HCT116 (cell line): ENCODE measurements around the gene EEPD1. TPM values are rescaled to one million over a fixed set of nuclear protein-coding genes. Genes with fewer than 3 reads are reported as not detected.

ENCODE experiments used
- ATAC-seq: fragments of 200-7000 bp; cut with Tn5 transposase; 2 replicates; pipeline ENCODE4 v1.9.1; 2020; ENCODE audit warnings: mild to moderate bottlenecking, moderate library complexity
- BruUV-seq: library from RNA; stranded (reverse); fragments of 400-500 nt; replicated peaks from 2 replicates; lab custom pipeline; 2021; lab: Mats Ljungman, UMichigan
- CTCF ChIA-PET: fragments of 300-600 bp; sonication (Branson Sonifier 250); formaldehyde crosslinking; loops from one replicate; lab custom pipeline; 2021; ENCODE audit warnings: antibody characterized with exemption; lab: Charles Lee
- POLR2A ChIA-PET: fragments of 300-600, 350-600 bp; sonication (Branson Sonifier 250); formaldehyde crosslinking; loops from one replicate; lab custom pipeline; 2021; ENCODE audit warnings: antibody characterized with exemption; lab: Charles Lee
- RAD21 ChIA-PET, 2 experiments: fragments of 300-600 bp; sonication (Branson Sonifier 250); formaldehyde crosslinking; loops; one replicate each; lab custom pipeline; 2023; ENCODE audit warnings: low total read pairs in 2 of 2; ENCODE audit not compliant: uncharacterized antibody in 2 of 2, unreplicated experiment in 2 of 2, low non-redundant PET in 1 of 2; lab: Charles Lee
- DNase-seq: peaks from one replicate; pipeline ENCODE4 v3.0.0-alpha.2; 2010; ENCODE audit warnings: low read depth, low spot score
- H2AFZ ChIP-seq: fragments of 200-600 bp; shearing (Covaris generic), sonication (generic); 2 replicates; pipeline ENCODE4 v1.6.1; 2017; ENCODE audit warnings: low read depth, mixed run types, mixed read lengths, antibody characterized with exemption, low read length; ENCODE audit not compliant: poor library complexity, severe bottlenecking
- H3K27ac ChIP-seq: 2 replicates; pipeline ENCODE4 v1.5.1; 2012; ENCODE audit warnings: low read depth, low read length
- H3K27me3 ChIP-seq: fragments of 200-600 bp; sonication (generic); 2 replicates; pipeline ENCODE4 v1.6.1; 2016; ENCODE audit warnings: mixed run types, low read length, mixed read lengths; ENCODE audit not compliant: insufficient read depth
- H3K36me3 ChIP-seq, 2 experiments: fragments of 200-500 bp in 1 of 2; fragments of 200-600 bp in 1 of 2; sonication (Bioruptor generic) in 1 of 2; sonication (generic) in 1 of 2; 2 replicates each; pipeline versions ENCODE4 v1.5.1 to v1.6.1; 2014 to 2016; ENCODE audit warnings: low read length in 2 of 2, inconsistent platforms in 1 of 2, mixed read lengths in 1 of 2, mixed run types in 1 of 2; ENCODE audit not compliant: insufficient read depth in 2 of 2, control insufficient read depth in 1 of 2
- H3K4me1 ChIP-seq, 2 experiments: fragments of 200-600 bp in 1 of 2; sonication (generic) in 1 of 2; 2 replicates each; pipeline versions ENCODE4 v1.5.1 to v1.6.1; 2012 to 2017; ENCODE audit warnings: low read length in 2 of 2, inconsistent platforms in 1 of 2, mild to moderate bottlenecking in 1 of 2, mixed read lengths in 1 of 2, mixed run types in 1 of 2, moderate library complexity in 1 of 2; ENCODE audit not compliant: insufficient read depth in 2 of 2, control insufficient read depth in 1 of 2
- H3K4me2 ChIP-seq: fragments of 200-600 bp; sonication (generic); 2 replicates; pipeline ENCODE4 v1.6.1; 2017; ENCODE audit warnings: mixed run types, low read length, mixed read lengths
- H3K4me3 ChIP-seq, 2 experiments: fragments of 200-600 bp in 1 of 2; sonication (generic) in 1 of 2; replicated peaks in 1 of 2; 2 replicates each; pipeline ENCODE4 v1.5.1; 2011 to 2016; ENCODE audit warnings: low read length in 2 of 2, control low read depth in 1 of 2, low read depth in 1 of 2, mild to moderate bottlenecking in 1 of 2, mixed read lengths in 1 of 2, mixed run types in 1 of 2
- H3K79me2 ChIP-seq: fragments of 200-600 bp; sonication (generic); 2 replicates; pipeline ENCODE4 v1.6.1; 2017; ENCODE audit warnings: mild to moderate bottlenecking, mixed run types, low read length, moderate library complexity, mixed read lengths; ENCODE audit not compliant: insufficient read depth
- H3K9ac ChIP-seq: fragments of 200-600 bp; sonication (generic); 2 replicates; pipeline ENCODE4 v1.6.1; 2016; ENCODE audit warnings: low read length, mixed read lengths
- H3K9me2 ChIP-seq: fragments of 200-600 bp; sonication (generic), shearing (Covaris generic); 2 replicates; pipeline ENCODE4 v1.6.1; 2017; ENCODE audit warnings: mixed run types, mild to moderate bottlenecking, moderate library complexity; ENCODE audit not compliant: insufficient read depth
- H3K9me3 ChIP-seq, 2 experiments: fragments of 200-500 bp in 1 of 2; fragments of 200-600 bp in 1 of 2; sonication (Bioruptor generic) in 1 of 2; sonication (generic) in 1 of 2; 2 replicates each; pipeline ENCODE4 v1.6.1; 2014 to 2017; ENCODE audit warnings: low read length in 2 of 2, mixed read lengths in 2 of 2, inconsistent platforms in 1 of 2, low read depth in 1 of 2, mild to moderate bottlenecking in 1 of 2, mixed run types in 1 of 2, moderate library complexity in 1 of 2; ENCODE audit not compliant: control insufficient read depth in 1 of 2, insufficient read depth in 1 of 2
- H4K20me1 ChIP-seq: fragments of 200-600 bp; sonication (generic), shearing (Covaris generic); 2 replicates; pipeline ENCODE4 v1.6.1; 2017; ENCODE audit warnings: mixed run types, mild to moderate bottlenecking, moderate library complexity; ENCODE audit not compliant: insufficient read depth
- CBX3 ChIP-seq: IDR thresholded peaks from 2 replicates; pipeline ENCODE4 v1.6.1; 2012; ENCODE audit warnings: low read depth
- CEBPB ChIP-seq: IDR thresholded peaks from 2 replicates; pipeline ENCODE4 v1.6.1; 2012; ENCODE audit warnings: low read depth
- CTCF ChIP-seq, 3 experiments: fragments of 200-600 bp in 1 of 3; sonication (generic) in 1 of 3; IDR thresholded peaks in 2 of 3; conservative IDR thresholded peaks in 1 of 3; 2 replicates each; pipeline ENCODE4 v1.5.1; 2012 to 2017; ENCODE audit warnings: low read depth in 2 of 3, low read length in 2 of 3, antibody characterized with exemption in 1 of 3, borderline replicate concordance in 1 of 3, control low read depth in 1 of 3, mild to moderate bottlenecking in 1 of 3, mixed read lengths in 1 of 3, mixed run types in 1 of 3, moderate library complexity in 1 of 3; ENCODE audit not compliant: insufficient read depth in 1 of 3
- EGR1 ChIP-seq: IDR thresholded peaks from 2 replicates; pipeline ENCODE4 v1.6.1; 2012; ENCODE audit warnings: low read depth
- ELF1 ChIP-seq: IDR thresholded peaks from 2 replicates; pipeline ENCODE4 v1.6.1; 2012; ENCODE audit warnings: low read depth, borderline replicate concordance
- FOSL1 ChIP-seq: IDR thresholded peaks from 2 replicates; pipeline ENCODE4 v1.6.1; 2012; ENCODE audit warnings: low read depth
- JUND ChIP-seq: IDR thresholded peaks from 2 replicates; pipeline ENCODE4 v1.6.1; 2012
- MAX ChIP-seq: IDR thresholded peaks from 2 replicates; pipeline ENCODE4 v1.6.1; 2012
- POLR2A ChIP-seq: IDR thresholded peaks from 2 replicates; pipeline ENCODE4 v1.7.0; 2011; ENCODE audit warnings: borderline replicate concordance; ENCODE audit not compliant: insufficient read depth, insufficient read length; ENCODE audit errors: extremely low read depth
- POLR2AphosphoS5 ChIP-seq: IDR thresholded peaks from 2 replicates; pipeline ENCODE4 v1.6.1; 2011; ENCODE audit warnings: mild to moderate bottlenecking, low read depth, low read length, moderate library complexity
- REST ChIP-seq: IDR thresholded peaks from 2 replicates; pipeline ENCODE4 v1.6.1; 2012; ENCODE audit warnings: low read depth
- SIN3A ChIP-seq: IDR thresholded peaks from 2 replicates; pipeline ENCODE4 v1.6.1; 2012; ENCODE audit warnings: low read depth
- TCF7L2 ChIP-seq: IDR thresholded peaks from 2 replicates; pipeline ENCODE4 v1.7.0; 2011; ENCODE audit warnings: borderline replicate concordance, inconsistent platforms; ENCODE audit not compliant: insufficient read depth, insufficient read length; ENCODE audit errors: extremely low read depth
- YY1 ChIP-seq: IDR thresholded peaks from 2 replicates; pipeline ENCODE4 v1.6.1; 2011; ENCODE audit warnings: low read length, low read depth, moderate library complexity, mild to moderate bottlenecking; ENCODE audit not compliant: insufficient replicate concordance; ENCODE audit errors: extremely low read depth
- ZNF274 ChIP-seq: fragments of 200-500 bp; sonication (Bioruptor generic); IDR thresholded peaks from 2 replicates; pipeline ENCODE4 v1.6.1; 2014; ENCODE audit warnings: mild to moderate bottlenecking, low read depth, low read length, inconsistent platforms
- intact Hi-C: fragments of 100-400 bp; cut with micrococcal nuclease; formaldehyde crosslinking; loops from 2 replicates; pipeline ENCODE4 v1.10.0; 2022
- total RNA-seq: library from RNA; stranded (reverse); gene quantifications from one replicate; pipeline ENCODE4 v1.2.1, GENCODE V29; 2021; ENCODE audit not compliant: unreplicated experiment

EEPD1 gene
- total RNA-seq, 1 experiment from 2014 or later, result 4.2 TPM

GRCh38 chr7:36141351-36141750 is 11.7 kb upstream of the EEPD1 start:
- Histone ChIP-seq H3K9me3 (no peaks in the 10 kb centered on the region), H3K4me1 (no peaks in the 10 kb centered on the region), H3K4me3 (no peak overlapping the region), H3K36me3 (no peaks in the 10 kb centered on the region), H3K79me2 (no peaks in the 10 kb centered on the region), H3K27me3 (no peaks in the 10 kb centered on the region), H3K4me2 (no peak overlapping the region), H3K9ac (no peak overlapping the region), H3K9me2 (no peaks in the 10 kb centered on the region), H2AFZ (no peak overlapping the region), H3K27ac (no peak overlapping the region), H4K20me1 (no peaks in the 10 kb centered on the region)
- ATAC-seq (no peak), DNase-seq (no peak)
- ChIA-PET RAD21 (no interaction called here), POLR2A (no interaction called here), CTCF (no interaction called here)
- no TSS peak for BruUV-seq
- TF ChIP-seq CBX3 (no peak), SIN3A (no peak), POLR2A (no peak), JUND (no peak), ZNF274 (no peak), EGR1 (no peak), POLR2AphosphoS5 (no peak), FOSL1 (no peak), REST (no peak), ELF1 (no peak), MAX (no peak), TCF7L2 (no peak), CTCF (IDR thresholded peaks at IDR 0.05 in 2 of 3, conservative IDR thresholded peaks at IDR 0.05 in 1 of 3; ENCODE audit: borderline replicate concordance in 1 of 3, insufficient read depth in 1 of 3, low read depth in 2 of 3, low read length in 2 of 3) (no peak), CEBPB (no peak), YY1 (no peak)
- intact Hi-C loops, result no loop called here
